Measurements from ENCODE around the gene C6orf62. TPM values are rescaled to one million over a fixed set of nuclear protein-coding genes. Genes with fewer than 3 reads are reported as not detected.
A peak's percentile ranks its signal among the peaks of the same experiment; 100 is the strongest.
"Not testable (repeated sequence)": the region's sequence is repeated elsewhere in the genome, so short reads cannot be mapped to it uniquely, and the experiment has no call there.

Gene C6orf62
- total RNA-seq, 1 experiment from 2014 or later, result 86.4 TPM

GRCh38 chr6:24662236-24662635 lies 56.7 kb downstream of the C6orf62 start (continued):
- TF ChIP-seq MAX (CRISPR knock-in tag; IDR thresholded peaks at IDR 0.05) (no peak), NR2C2 (CRISPR knock-in tag; IDR thresholded peaks at IDR 0.05) (no peak), CBFB (CRISPR knock-in tag; IDR thresholded peaks at IDR 0.05; ENCODE audit: low read depth) (no peak), RORB (CRISPR knock-in tag; IDR thresholded peaks at IDR 0.05) (no peak), KAT7 (CRISPR knock-in tag; IDR thresholded peaks at IDR 0.05; ENCODE audit: borderline replicate concordance) (no peak), ERG (CRISPR knock-in tag; IDR thresholded peaks at IDR 0.05) (no peak), ARID4B (CRISPR knock-in tag; IDR thresholded peaks at IDR 0.05; ENCODE audit: borderline replicate concordance) (no peak), PREB (CRISPR knock-in tag; IDR thresholded peaks at IDR 0.05; ENCODE audit: borderline replicate concordance) (no peak), MXD4 (CRISPR knock-in tag; IDR thresholded peaks at IDR 0.05; ENCODE audit: borderline replicate concordance) (no peak), SOX15 (CRISPR knock-in tag; IDR thresholded peaks at IDR 0.05) (no peak), E2F4 (CRISPR knock-in tag; IDR thresholded peaks at IDR 0.05; ENCODE audit: borderline replicate concordance, low read depth) (no peak), ZNF121 (CRISPR knock-in tag; IDR thresholded peaks at IDR 0.05) (no peak), JAZF1 (CRISPR knock-in tag; IDR thresholded peaks at IDR 0.05) (no peak)

GRCh38 chr6:24661759-24662158 lies 57.2 kb downstream of the C6orf62 start:
- H3K27me3 Mint-ChIP-seq (ENCODE audit: low read depth); ATAC-seq; DNase-seq (ENCODE audit: low spot score); H3K9me3 Mint-ChIP-seq; H3K4me3 Mint-ChIP-seq; CTCF ChIA-PET; POLR2A ChIA-PET: not testable (repeated sequence)
- Mint-ChIP-seq H3K4me1 (peaks cover 42% of the 10 kb centered on the region), H3K27ac (peak overlapping the region; percentile 57; the same call in 1 of the 2 replicates), H3K36me3 (peaks cover 48% of the 10 kb centered on the region)

GRCh38 chr6:24660105-24660504 lies 58.8 kb downstream of the C6orf62 start:
- ATAC-seq (no peak), DNase-seq (ENCODE audit: low spot score) (no peak)
- Mint-ChIP-seq H3K27me3 (ENCODE audit: low read depth) (no peaks in the 10 kb centered on the region), H3K27ac (peak overlapping the region; percentile 94; the same call in 1 of the 2 replicates), H3K4me3 (no peak overlapping the region), H3K4me1 (peaks cover 36% of the 10 kb centered on the region), H3K36me3 (peaks cover 45% of the 10 kb centered on the region), H3K9me3 (no peaks in the 10 kb centered on the region)
- ChIA-PET CTCF (interaction anchor here (1.1 kb wide), 1 partner anchor 76 kb away, joined by 4 read pairs; no protein-coding TSS in a partner anchor), POLR2A (interaction anchor here (1.2 kb wide), 1 partner anchor 23 kb away, joined by 4 read pairs; no protein-coding TSS in a partner anchor)
- no peak for TF ChIP-seq CREM (CRISPR knock-in tag; IDR thresholded peaks at IDR 0.05)
- no peak for TF ChIP-seq ZNF425 (CRISPR knock-in tag; conservative IDR thresholded peaks at IDR 0.05)
- no peak for TF ChIP-seq RELA (CRISPR knock-in tag; IDR thresholded peaks at IDR 0.05; ENCODE audit: borderline replicate concordance)
- TF ChIP-seq ZNF138 (CRISPR knock-in tag; conservative IDR thresholded peaks at IDR 0.05), result no peak
- TF ChIP-seq ETV6 (CRISPR knock-in tag; IDR thresholded peaks at IDR 0.05), result no peak
- TF ChIP-seq CREB1 (CRISPR knock-in tag; IDR thresholded peaks at IDR 0.05), result no peak
- TF ChIP-seq RORB (CRISPR knock-in tag; IDR thresholded peaks at IDR 0.05), result no peak
- no peak for TF ChIP-seq ZNF263 (CRISPR knock-in tag; IDR thresholded peaks at IDR 0.05; ENCODE audit: low read depth)
- TF ChIP-seq OVOL2 (CRISPR knock-in tag; IDR thresholded peaks at IDR 0.05; ENCODE audit: borderline replicate concordance), result no peak
- no peak for TF ChIP-seq CDX4 (CRISPR knock-in tag; IDR thresholded peaks at IDR 0.05; ENCODE audit: borderline replicate concordance)
